Chondrocyte (in vitro differentiated cells): ENCODE results near the gene CCBE1. TPM values are rescaled to one million over a fixed set of nuclear protein-coding genes. Genes with fewer than 3 reads are reported as not detected.

ENCODE experiments used
- DNase-seq: peaks from one replicate; pipeline ENCODE4 v3.0.0; 2021; ENCODE audit warnings: mixed read lengths, low spot score
- H3K27ac Mint-ChIP-seq: one replicate; pipeline ENCODE4 v1.8.0; 2021; ENCODE audit warnings: mild to moderate bottlenecking, moderate library complexity, mixed read lengths; ENCODE audit not compliant: unreplicated experiment
- H3K27me3 Mint-ChIP-seq: 2 replicates; pipeline ENCODE4 v1.8.0; 2021; ENCODE audit warnings: low read depth, mixed read lengths
- H3K36me3 Mint-ChIP-seq: 2 replicates; pipeline ENCODE4 v1.8.0; 2021; ENCODE audit warnings: low read depth, mixed read lengths
- H3K4me1 Mint-ChIP-seq: 2 replicates; pipeline ENCODE4 v1.8.0; 2021; ENCODE audit warnings: low read depth, mild to moderate bottlenecking, mixed read lengths
- H3K4me3 Mint-ChIP-seq: one replicate; pipeline ENCODE4 v1.8.0; 2021; ENCODE audit warnings: mild to moderate bottlenecking, moderate library complexity, mixed read lengths; ENCODE audit not compliant: unreplicated experiment
- H3K9me3 Mint-ChIP-seq: 2 replicates; pipeline ENCODE4 v1.8.0; 2021; ENCODE audit warnings: low read depth, mixed read lengths
- CTCF ChIP-seq: fragments of 200-600 bp; sonication (generic); IDR thresholded peaks from 2 replicates; pipeline ENCODE4 v1.5.0; 2021; ENCODE audit warnings: antibody characterized with exemption, mild to moderate bottlenecking, moderate library complexity
- total RNA-seq: library from RNA; stranded (reverse); gene quantifications from 3 replicates; pipeline ENCODE4 v1.2.1, GENCODE V29; 2021

The CCBE1 gene
- total RNA-seq, 1 donor from 2014 or later = 0.72 TPM

GRCh38 chr18:59613903-59614302 lies 83.3 kb downstream of the CCBE1 start:
- H3K27ac Mint-ChIP-seq = no peak overlapping the region
- H3K9me3 Mint-ChIP-seq = no peaks in the 10 kb centered on the region
- peaks cover 7% of the 10 kb centered on the region for H3K4me1 Mint-ChIP-seq
- TF ChIP-seq CTCF = no peak
- no peak for DNase-seq
- H3K4me3 Mint-ChIP-seq = no peak overlapping the region
- peaks cover 2% of the 10 kb centered on the region for H3K27me3 Mint-ChIP-seq
- H3K36me3 Mint-ChIP-seq = no peaks in the 10 kb centered on the region

GRCh38 chr18:59612381-59612780 lies 84.8 kb downstream of the CCBE1 start:
- Mint-ChIP-seq H3K27ac (no peak overlapping the region), H3K36me3 (no peaks in the 10 kb centered on the region), H3K4me3 (no peak overlapping the region), H3K27me3 (peaks cover 2% of the 10 kb centered on the region), H3K9me3 (no peaks in the 10 kb centered on the region), H3K4me1 (peaks cover 4% of the 10 kb centered on the region)
- no peak for DNase-seq
- TF ChIP-seq CTCF = no peak

- no peak for DNase-seq
- Mint-ChIP-seq H3K36me3 (no peaks in the 10 kb centered on the region), H3K27ac (no peak overlapping the region), H3K4me3 (no peak overlapping the region), H3K27me3 (peaks cover 2% of the 10 kb centered on the region), H3K9me3 (no peaks in the 10 kb centered on the region), H3K4me1 (no peaks in the 10 kb centered on the region)
- TF ChIP-seq CTCF = no peak
These were observed 86.6 kb downstream of the CCBE1 start for GRCh38 chr18:59610546-59611140.

GRCh38 chr18:59609654-59610053 lies 87.6 kb downstream of the CCBE1 start:
- H3K4me1 Mint-ChIP-seq = no peaks in the 10 kb centered on the region
- no peak for TF ChIP-seq CTCF

GRCh38 chr18:59607471-59607870 lies 89.8 kb downstream of the CCBE1 start:
- Mint-ChIP-seq H3K4me1 (no peaks in the 10 kb centered on the region), H3K36me3 (no peaks in the 10 kb centered on the region), H3K9me3 (no peaks in the 10 kb centered on the region), H3K4me3 (no peak overlapping the region), H3K27ac (no peak overlapping the region), H3K27me3 (no peaks in the 10 kb centered on the region)
- TF ChIP-seq CTCF = no peak
- DNase-seq = no peak

More at GRCh38 chr18:59609654-59610053, 87.6 kb downstream of the CCBE1 start:
- no peaks in the 10 kb centered on the region for H3K9me3 Mint-ChIP-seq
- H3K27me3 Mint-ChIP-seq = no peaks in the 10 kb centered on the region
- H3K4me3 Mint-ChIP-seq = no peak overlapping the region
- no peaks in the 10 kb centered on the region for H3K36me3 Mint-ChIP-seq
- no peak for DNase-seq
- no peak overlapping the region for H3K27ac Mint-ChIP-seq
